HUES64 (cell line): ENCODE measurements around the gene SRC.

ENCODE experiments used
- H3K27ac ChIP-seq: 2 replicates; pipeline ENCODE4 v1.7.0; 2013; ENCODE audit warnings: low read depth, low read length, inconsistent platforms
- H3K27me3 ChIP-seq: 2 replicates; pipeline ENCODE4 v1.6.1; 2013; ENCODE audit warnings: mild to moderate bottlenecking, low read length; ENCODE audit not compliant: insufficient read depth
- H3K36me3 ChIP-seq: 2 replicates; pipeline ENCODE4 v1.6.1; 2013; ENCODE audit warnings: mild to moderate bottlenecking, low read length; ENCODE audit not compliant: insufficient read depth
- H3K4me1 ChIP-seq: 2 replicates; pipeline ENCODE4 v1.6.1; 2013; ENCODE audit warnings: mild to moderate bottlenecking, low read length, moderate library complexity; ENCODE audit not compliant: insufficient read depth
- H3K4me3 ChIP-seq: 2 replicates; pipeline ENCODE4 v1.5.1; 2013; ENCODE audit warnings: mild to moderate bottlenecking, low read length, moderate library complexity
- H3K9ac ChIP-seq: 2 replicates; pipeline ENCODE4 v1.6.1; 2013; ENCODE audit warnings: mild to moderate bottlenecking, low read depth, low read length
- H3K9me3 ChIP-seq: 2 replicates; pipeline ENCODE4 v1.6.1; 2013; ENCODE audit warnings: low read depth, low read length; ENCODE audit not compliant: insufficient read depth
- WGBS: fragments of 150-250, 120-280 bp; methylation state at CpG from one replicate; pipeline ENCODE4 v1.1.7; 2013; ENCODE audit warnings: missing lambda C conversion rate; 5-methylcytosine and 5-hydroxymethylcytosine counted together

Gene SRC

GRCh38 chr20:37404461-37404890, 58.5 kb downstream of the SRC start:
- WGBS = 97% methylated on average over 6 of the region's 6 CpGs
- no peak overlapping the region for H3K9ac ChIP-seq

DNA sequence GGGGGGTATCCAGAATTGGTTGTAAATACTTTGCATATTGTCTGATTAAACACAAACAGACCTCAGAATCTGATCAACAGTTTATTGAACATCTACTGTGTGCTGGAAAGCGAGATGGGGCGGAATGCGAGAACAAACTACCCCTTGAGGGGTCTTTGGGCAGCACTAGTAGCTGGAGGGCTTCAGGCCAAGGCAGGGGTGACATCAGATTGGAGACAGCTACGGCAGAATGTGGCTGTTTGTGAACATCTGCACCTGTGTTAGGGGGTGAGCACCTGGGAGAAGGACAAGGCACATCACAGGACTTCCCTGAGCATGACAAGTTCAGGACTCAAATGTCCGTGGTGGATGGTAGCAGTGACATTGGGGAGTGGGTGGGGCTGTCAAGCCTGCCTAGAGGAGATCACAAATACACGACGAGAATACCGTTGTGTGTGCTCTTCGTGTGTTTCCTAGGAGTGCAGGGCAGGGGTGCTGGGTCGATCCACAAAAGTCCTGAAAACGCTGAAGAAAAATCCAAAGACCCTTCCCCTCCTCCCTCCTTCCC, 59.5 kb downstream of the SRC start:
- no peak overlapping the region for H3K4me3 ChIP-seq
- 81% methylated on average over 11 of the region's 11 CpGs for WGBS
- peaks cover 13% of the 10 kb centered on the region for H3K4me1 ChIP-seq
- H3K9me3 ChIP-seq = no peaks in the 10 kb centered on the region
- H3K9ac ChIP-seq = no peak overlapping the region
- no peaks in the 10 kb centered on the region; the same call in 1 of the 2 replicates for H3K27me3 ChIP-seq
- no peak overlapping the region for H3K27ac ChIP-seq
- peaks cover 29% of the 10 kb centered on the region for H3K36me3 ChIP-seq

More at GRCh38 chr20:37404461-37404890, 58.5 kb downstream of the SRC start:
- peaks cover 13% of the 10 kb centered on the region for H3K4me1 ChIP-seq
- no peaks in the 10 kb centered on the region for H3K9me3 ChIP-seq
- no peak overlapping the region for H3K4me3 ChIP-seq
- H3K27me3 ChIP-seq = no peaks in the 10 kb centered on the region; the same call in 1 of the 2 replicates
- H3K36me3 ChIP-seq = peaks cover 29% of the 10 kb centered on the region
- H3K27ac ChIP-seq = no peak overlapping the region

- H3K4me3 ChIP-seq = peak overlapping the region; percentile 39
- 22% methylated on average over 49 of the region's 49 CpGs for WGBS
- no peak overlapping the region for H3K27ac ChIP-seq
- peak overlapping the region; percentile 64 for H3K9ac ChIP-seq
- H3K36me3 ChIP-seq = peaks cover 26% of the 10 kb centered on the region
- no peaks in the 10 kb centered on the region; the same call in 1 of the 2 replicates for H3K27me3 ChIP-seq
- no peaks in the 10 kb centered on the region for H3K9me3 ChIP-seq
- H3K4me1 ChIP-seq = peaks cover 17% of the 10 kb centered on the region
Measured at GRCh38 chr20:37406010-37406998, 60.4 kb downstream of the SRC start.

DNA sequence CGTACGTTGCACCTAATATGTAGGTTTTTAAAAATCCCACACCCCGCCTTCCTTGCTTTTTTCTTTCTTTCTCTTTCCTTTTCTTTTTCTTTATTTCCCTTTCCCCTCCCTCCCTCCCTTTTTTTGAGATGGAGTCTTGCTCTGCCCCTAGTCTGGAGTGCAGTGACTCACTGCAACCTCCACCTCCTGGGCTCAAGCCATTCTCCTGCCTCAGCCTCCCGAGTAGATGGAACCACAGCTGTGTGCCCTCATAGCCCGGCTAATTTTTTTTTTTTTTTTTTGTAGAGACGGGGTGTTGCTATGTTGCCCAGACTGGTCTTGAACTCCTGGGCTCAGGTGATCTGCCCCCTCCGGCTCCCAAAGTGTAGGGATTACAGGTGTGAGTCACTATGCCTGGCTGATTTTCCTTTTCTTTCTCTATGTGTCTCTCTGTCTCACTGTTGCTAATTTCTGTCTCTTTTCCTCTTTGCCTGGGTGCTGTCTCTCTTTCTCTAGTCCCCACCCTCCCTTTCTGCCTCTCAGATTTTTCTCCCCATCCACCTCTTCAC, 61.2 kb downstream of the SRC start:
- Histone ChIP-seq H3K27me3 (no peaks in the 10 kb centered on the region; the same call in 1 of the 2 replicates), H3K4me1 (peaks cover 22% of the 10 kb centered on the region), H3K36me3 (peaks cover 19% of the 10 kb centered on the region), H3K9ac (no peak overlapping the region), H3K9me3 (no peaks in the 10 kb centered on the region), H3K4me3 (peak overlapping the region; percentile 39), H3K27ac (no peak overlapping the region)
- 65% methylated on average over 7 of the region's 7 CpGs for WGBS

- Histone ChIP-seq H3K36me3 (peaks cover 14% of the 10 kb centered on the region), H3K4me3 (no peak overlapping the region), H3K4me1 (peaks cover 26% of the 10 kb centered on the region), H3K27ac (no peak overlapping the region), H3K27me3 (no peaks in the 10 kb centered on the region; the same call in 1 of the 2 replicates), H3K9ac (no peak overlapping the region), H3K9me3 (no peaks in the 10 kb centered on the region)
- WGBS = 67% methylated on average over 14 of the region's 14 CpGs
Measured at GRCh38 chr20:37407573-37408002, 61.6 kb downstream of the SRC start.

- H3K27me3 ChIP-seq = peaks cover 2% of the 10 kb centered on the region
- 71% methylated on average over 22 of the region's 23 CpGs for WGBS
- H3K27ac ChIP-seq = no peak overlapping the region
- peaks cover 7% of the 10 kb centered on the region for H3K36me3 ChIP-seq
- no peak overlapping the region for H3K4me3 ChIP-seq
- H3K9ac ChIP-seq = no peak overlapping the region
- H3K9me3 ChIP-seq = no peaks in the 10 kb centered on the region
- peaks cover 35% of the 10 kb centered on the region for H3K4me1 ChIP-seq
Measured at GRCh38 chr20:37408302-37409193, 62.6 kb downstream of the SRC start.

DNA sequence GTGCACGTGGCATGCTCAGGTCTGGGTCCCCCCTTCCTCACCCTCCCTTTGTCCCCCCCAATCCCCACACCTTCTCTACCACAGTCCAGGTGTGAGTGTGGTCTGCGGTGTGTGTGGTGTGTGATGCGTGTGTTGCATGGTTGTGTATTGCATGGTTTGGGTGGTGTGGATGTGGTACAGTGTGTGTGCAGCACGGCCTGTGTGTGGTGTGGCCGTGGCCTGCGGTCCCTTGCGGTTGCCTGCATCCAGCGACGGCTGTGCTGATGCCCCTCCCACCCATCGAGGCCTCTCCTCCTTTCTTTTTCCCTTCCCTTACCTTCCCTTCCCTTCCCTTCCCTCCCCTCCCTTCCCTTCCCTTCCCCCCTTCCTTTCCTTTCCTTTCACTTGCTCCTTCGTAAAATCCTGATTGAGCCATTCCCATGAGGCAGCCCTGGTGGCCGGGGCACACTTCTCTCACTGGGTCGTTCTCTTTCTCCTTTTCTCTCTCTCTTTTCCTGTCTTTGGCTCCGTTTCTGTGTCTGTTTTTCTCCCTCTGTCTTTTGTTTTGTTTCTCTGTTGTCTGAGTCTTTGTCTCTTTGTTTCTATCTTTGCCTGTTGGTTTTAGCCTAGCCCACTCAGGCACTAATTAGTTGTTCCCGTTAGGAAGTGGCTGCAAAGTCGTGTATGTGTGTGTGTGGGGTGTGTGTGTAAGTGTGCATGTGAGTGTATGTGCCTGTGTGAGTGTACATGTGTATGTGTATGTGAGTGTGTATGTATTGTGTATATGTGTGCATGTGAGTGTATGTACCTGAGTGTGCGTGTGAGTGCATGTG, 65.7 kb downstream of the SRC start:
- Histone ChIP-seq H3K27me3 (peaks cover 25% of the 10 kb centered on the region), H3K9me3 (no peaks in the 10 kb centered on the region), H3K4me1 (peaks cover 40% of the 10 kb centered on the region), H3K9ac (no peak overlapping the region), H3K36me3 (no peaks in the 10 kb centered on the region), H3K27ac (no peak overlapping the region), H3K4me3 (no peak overlapping the region)
- WGBS = 30% methylated on average over 14 of the region's 17 CpGs

GRCh38 chr20:37413023-37413334, 67.0 kb downstream of the SRC start:
- Histone ChIP-seq H3K27me3 (peaks cover 25% of the 10 kb centered on the region), H3K4me3 (no peak overlapping the region), H3K9ac (no peak overlapping the region), H3K27ac (no peak overlapping the region), H3K36me3 (no peaks in the 10 kb centered on the region), H3K9me3 (no peaks in the 10 kb centered on the region), H3K4me1 (peaks cover 42% of the 10 kb centered on the region)
- 84% methylated on average over 2 of the region's 7 CpGs for WGBS

DNA sequence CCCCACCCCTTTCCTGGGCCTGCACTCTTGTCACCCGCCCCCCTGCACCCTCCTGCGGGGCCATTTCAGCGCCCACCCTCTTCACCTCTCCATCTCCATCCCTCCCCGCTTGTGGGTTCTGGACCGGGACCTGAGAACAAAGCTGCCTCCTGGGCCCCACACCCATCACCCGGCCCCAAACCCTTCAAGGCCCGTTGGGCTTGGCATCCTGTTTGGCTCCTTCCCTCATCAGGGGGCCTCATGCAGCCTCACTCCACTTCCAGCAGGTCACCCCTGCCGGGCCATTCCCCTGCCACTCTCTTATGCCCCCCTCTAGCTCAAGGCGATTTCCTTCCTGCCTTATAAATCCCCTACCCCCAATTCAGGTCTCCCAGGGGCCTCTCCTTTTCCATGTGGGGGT, 67.4 kb downstream of the SRC start:
- Histone ChIP-seq H3K4me3 (no peak overlapping the region), H3K27me3 (peaks cover 26% of the 10 kb centered on the region), H3K9me3 (no peaks in the 10 kb centered on the region), H3K27ac (no peak overlapping the region), H3K4me1 (peaks cover 43% of the 10 kb centered on the region), H3K9ac (no peak overlapping the region), H3K36me3 (no peaks in the 10 kb centered on the region)
- WGBS = 57% methylated on average over 9 of the region's 9 CpGs
